Measurements from ENCODE around the gene SHC3.
A peak's percentile ranks its signal among the peaks of the same experiment; 100 is the strongest.

Gene SHC3

GRCh38 chr9:89154651-89155336 lies 23.8 kb downstream of the SHC3 start:
- DNase-seq (ENCODE audit: low spot score): no peak

- no peak for DNase-seq (ENCODE audit: low spot score)
Observed at GRCh38 chr9:89154218-89154617, 24.4 kb downstream of the SHC3 start.

- DNase-seq (ENCODE audit: low spot score): no peak
Observed at GRCh38 chr9:89153232-89154017, 25.2 kb downstream of the SHC3 start.

- DNase-seq (ENCODE audit: low spot score): peak; percentile 39
Observed at GRCh38 chr9:89149726-89150125, 28.9 kb downstream of the SHC3 start.

GRCh38 chr9:89145097-89145496 lies 33.5 kb downstream of the SHC3 start:
- no peak for DNase-seq (ENCODE audit: low spot score)

- DNase-seq (ENCODE audit: low spot score): no peak
Observed at GRCh38 chr9:89144238-89144637, 34.4 kb downstream of the SHC3 start.

- DNase-seq (ENCODE audit: low spot score): no peak
Observed at GRCh38 chr9:89143266-89143665, 35.4 kb downstream of the SHC3 start.

- DNase-seq (ENCODE audit: low spot score): no peak
Observed at GRCh38 chr9:89139455-89139854, 39.2 kb downstream of the SHC3 start.

- DNase-seq (ENCODE audit: low spot score): no peak
Observed at GRCh38 chr9:89138463-89139390, 39.9 kb downstream of the SHC3 start.

- no peak for DNase-seq (ENCODE audit: low spot score)
Observed at GRCh38 chr9:89137542-89138462, 40.8 kb downstream of the SHC3 start.

GRCh38 chr9:89135591-89136166 lies 42.9 kb downstream of the SHC3 start:
- DNase-seq (ENCODE audit: low spot score): no peak

GRCh38 chr9:89134709-89135108 lies 43.9 kb downstream of the SHC3 start:
- DNase-seq (ENCODE audit: low spot score): no peak

- DNase-seq (ENCODE audit: low spot score): no peak
Observed at GRCh38 chr9:89122949-89123348, 55.7 kb downstream of the SHC3 start.

GRCh38 chr9:89120704-89121103 lies 57.9 kb downstream of the SHC3 start:
- DNase-seq (ENCODE audit: low spot score): no peak

GRCh38 chr9:89116805-89117192 lies 61.8 kb downstream of the SHC3 start:
- DNase-seq (ENCODE audit: low spot score): no peak

- DNase-seq (ENCODE audit: low spot score): no peak
Observed at GRCh38 chr9:89116064-89116804, 62.4 kb downstream of the SHC3 start.

- no peak for DNase-seq (ENCODE audit: low spot score)
Observed at GRCh38 chr9:89115426-89115825, 63.2 kb downstream of the SHC3 start.

GRCh38 chr9:89114741-89115140 lies 63.9 kb downstream of the SHC3 start:
- no peak for DNase-seq (ENCODE audit: low spot score)

GRCh38 chr9:89113851-89114250 lies 64.8 kb downstream of the SHC3 start:
- no peak for DNase-seq (ENCODE audit: low spot score)

- no peak for DNase-seq (ENCODE audit: low spot score)
Observed at GRCh38 chr9:89112243-89112642, 66.4 kb downstream of the SHC3 start.

All from NAMALWA (cell line).